ENCODE measurements around the gene LPAR3.

Gene LPAR3

DNA sequence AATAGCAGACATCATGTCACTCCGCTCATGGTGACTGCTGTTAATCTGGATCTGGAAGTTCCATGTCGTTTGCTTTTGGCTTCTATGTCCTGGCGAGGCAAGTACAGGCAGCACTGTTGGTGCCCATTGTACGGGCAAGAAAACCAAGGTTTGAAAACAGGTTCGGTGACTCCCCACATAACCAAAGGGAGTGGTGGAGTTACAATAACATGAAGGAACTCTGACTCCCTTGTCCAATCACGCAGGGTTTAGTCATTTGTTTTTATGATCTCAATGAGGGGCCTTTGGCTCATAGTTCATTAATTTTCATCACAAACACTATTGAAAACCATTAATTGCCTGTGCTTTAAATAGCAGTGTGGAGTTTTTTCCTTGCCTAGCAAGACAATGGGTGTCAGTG lies 119.8 kb downstream of the LPAR3 start:
- DNase-seq: no peak

DNA sequence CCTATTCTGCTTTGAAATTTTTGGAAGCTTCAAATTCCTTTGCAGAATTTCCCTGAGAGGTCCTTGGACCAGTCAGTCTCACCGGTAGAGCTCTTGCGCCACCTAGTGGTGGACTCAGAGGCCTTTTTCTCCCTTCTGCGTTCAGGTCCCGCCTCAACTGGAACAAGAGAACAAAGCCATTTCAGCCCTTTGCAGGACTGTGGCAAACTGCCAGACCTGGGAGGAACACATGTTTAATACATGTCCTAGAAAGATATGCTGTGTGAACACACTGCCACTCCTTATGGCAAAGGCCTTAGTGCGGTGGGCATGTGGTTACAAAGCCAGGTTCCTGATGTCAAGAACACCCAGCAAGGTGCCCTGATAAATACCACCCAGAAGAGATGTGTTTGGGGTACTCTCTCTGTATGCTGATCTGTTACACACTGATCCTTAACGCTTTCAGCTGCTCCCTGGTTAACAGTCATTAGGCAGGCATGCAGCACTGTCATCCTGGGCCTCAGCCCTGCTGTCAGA lies 120.5 kb downstream of the LPAR3 start:
- peak; percentile 61 for DNase-seq

- no peak for DNase-seq
Observed at GRCh38 chr1:84771895-84772294, 121.1 kb downstream of the LPAR3 start.

GRCh38 chr1:84770481-84770880 lies 122.5 kb downstream of the LPAR3 start:
- DNase-seq: no peak

DNA sequence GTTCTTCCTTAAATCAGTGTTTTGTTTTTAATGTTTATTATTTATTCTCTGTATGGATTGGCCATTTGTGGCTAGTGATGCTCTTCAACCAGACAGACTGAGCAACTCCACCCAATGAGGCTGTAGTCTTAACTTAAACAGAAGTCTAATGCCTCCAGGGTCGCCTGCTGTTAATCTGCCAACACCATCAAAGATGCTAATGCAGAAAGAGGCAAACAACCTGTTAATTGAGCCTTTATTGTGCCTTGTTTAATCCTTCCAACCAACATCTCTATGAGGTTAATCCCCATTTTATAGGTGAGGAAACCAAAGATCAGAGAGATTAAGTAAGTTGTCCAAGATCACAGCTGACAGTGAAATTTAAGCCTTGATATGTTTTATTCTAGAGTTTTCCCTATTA lies 123.4 kb downstream of the LPAR3 start:
- no peak for DNase-seq

DNA sequence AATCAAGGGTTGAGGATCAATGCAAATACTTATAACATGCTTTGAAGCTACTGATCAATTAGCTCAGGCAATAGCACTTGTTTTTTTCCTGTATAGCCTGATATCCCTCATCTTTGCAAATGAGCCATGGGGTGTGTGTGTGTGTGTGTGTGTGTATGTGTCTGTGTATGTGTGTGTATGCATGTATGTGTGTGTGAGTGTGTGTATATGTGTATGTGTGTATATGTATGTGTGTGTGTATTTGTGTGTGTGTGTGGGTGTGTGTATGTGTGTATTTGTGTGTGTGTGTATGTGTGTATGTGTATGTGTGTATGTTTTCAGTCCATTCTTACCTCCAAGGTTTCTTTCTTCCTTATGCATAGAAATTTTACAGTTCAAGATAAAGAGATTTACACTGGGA lies 124.4 kb downstream of the LPAR3 start:
- no peak for DNase-seq

GRCh38 chr1:84763912-84764680 lies 128.9 kb downstream of the LPAR3 start:
- no peak for DNase-seq

GRCh38 chr1:84762664-84763063 lies 130.3 kb downstream of the LPAR3 start:
- no peak for DNase-seq
